HepG2 (cell line): ENCODE results near the gene MYRIP. TPM values are rescaled to one million over a fixed set of nuclear protein-coding genes. Genes with fewer than 3 reads are reported as not detected.
A peak's percentile ranks its signal among the peaks of the same experiment; 100 is the strongest.

Experiments
- ASH2L ChIP-seq: fragments of 300-600, 200-600 bp; sonication (generic); IDR thresholded peaks from 2 replicates; pipeline ENCODE4 v1.7.0; 2017; ENCODE audit warnings: low read depth, mild to moderate bottlenecking, moderate library complexity, mixed read lengths, low read length; ENCODE audit not compliant: insufficient read length
- BCL6 ChIP-seq: IDR thresholded peaks from 2 replicates; pipeline ENCODE4 v1.6.1; 2016; ENCODE audit warnings: missing genetic modification reagents, missing compliant biosample characterization
- CBX5 ChIP-seq: sonication (generic); formaldehyde crosslinking; IDR thresholded peaks from 2 replicates; pipeline ENCODE4 v1.4.0; 2020; ENCODE audit warnings: missing genetic modification reagents, borderline replicate concordance
- CENPX ChIP-seq: sonication (generic); formaldehyde crosslinking; IDR thresholded peaks from 2 replicates; pipeline ENCODE4 v1.9.0; 2021; ENCODE audit warnings: mild to moderate bottlenecking, missing genetic modification reagents, moderate library complexity
- FLYWCH1 ChIP-seq: sonication (generic); formaldehyde crosslinking; IDR thresholded peaks from 2 replicates; pipeline ENCODE4 v1.8.1; 2023; ENCODE audit warnings: mild to moderate bottlenecking, missing genetic modification reagents
- FOXA3 ChIP-seq: IDR thresholded peaks from 2 replicates; pipeline ENCODE4 v1.6.1; 2016; ENCODE audit warnings: missing genetic modification reagents, missing compliant biosample characterization
- GABPA ChIP-seq, 2 experiments: IDR thresholded peaks; 2 replicates each; pipeline ENCODE4 v1.6.1; 2011 to 2016; ENCODE audit warnings: low read depth in 2 of 2, low read length in 1 of 2, missing biosample characterization in 1 of 2, missing genetic modification characterization in 1 of 2
- IRF2 ChIP-seq: IDR thresholded peaks from 2 replicates; pipeline ENCODE4 v1.6.1; 2018; ENCODE audit warnings: missing genetic modification reagents, missing compliant biosample characterization
- KLF16 ChIP-seq, 2 experiments: sonication (generic) in 1 of 2; formaldehyde crosslinking in 1 of 2; IDR thresholded peaks; 2 replicates each; pipeline versions ENCODE4 v1.6.1 to v1.8.0; 2016 to 2023; ENCODE audit warnings: missing genetic modification reagents in 2 of 2, missing compliant biosample characterization in 1 of 2
- NFKBIZ ChIP-seq: IDR thresholded peaks from 2 replicates; pipeline ENCODE4 v1.6.1; 2018; ENCODE audit warnings: missing genetic modification reagents, missing compliant biosample characterization
- PTBP1 ChIP-seq: fragments of 200-400 bp; formaldehyde crosslinking; IDR thresholded peaks from 2 replicates; pipeline ENCODE4 v1.6.1; 2018; ENCODE audit warnings: low read length, low read depth; ENCODE audit not compliant: poor library complexity, severe bottlenecking
- RAD51 ChIP-seq: fragments of 450-650 bp; IDR thresholded peaks from 2 replicates; pipeline ENCODE4 v1.6.1; 2016; ENCODE audit warnings: borderline replicate concordance
- SIN3B ChIP-seq: fragments of 150-350 bp; IDR thresholded peaks from 2 replicates; pipeline ENCODE4 v1.6.1; 2014; ENCODE audit warnings: low read length
- SRF ChIP-seq: IDR thresholded peaks from 2 replicates; pipeline ENCODE4 v1.6.1; 2011; ENCODE audit warnings: mild to moderate bottlenecking, low read depth, low read length, moderate library complexity
- U2AF2 ChIP-seq: fragments of 200-400 bp; formaldehyde crosslinking; IDR thresholded peaks from 2 replicates; pipeline ENCODE4 v1.6.1; 2017; ENCODE audit warnings: low read depth, mild to moderate bottlenecking, low read length
- ZC3H13 ChIP-seq: sonication (generic); formaldehyde crosslinking; IDR thresholded peaks from 2 replicates; pipeline ENCODE4 v1.8.1; 2023; ENCODE audit warnings: mild to moderate bottlenecking, missing genetic modification reagents, moderate library complexity
- ZEB1 ChIP-seq: IDR thresholded peaks from 2 replicates; pipeline ENCODE4 v1.6.1; 2012; ENCODE audit warnings: mild to moderate bottlenecking, low read depth, inconsistent platforms; ENCODE audit not compliant: insufficient replicate concordance
- ZNF264 ChIP-seq: sonication (generic); formaldehyde crosslinking; IDR thresholded peaks from 2 replicates; pipeline ENCODE4 v1.4.0; 2020; ENCODE audit warnings: missing genetic modification reagents
- ZNF274 ChIP-seq: sonication (generic); formaldehyde crosslinking; IDR thresholded peaks from 2 replicates; pipeline ENCODE4 v1.5.1; 2020; ENCODE audit warnings: mild to moderate bottlenecking, missing genetic modification reagents
- ZNF367 ChIP-seq: sonication (generic); formaldehyde crosslinking; IDR thresholded peaks from 2 replicates; pipeline ENCODE4 v1.4.0; 2020; ENCODE audit warnings: missing genetic modification reagents, borderline replicate concordance
- ZNF788 ChIP-seq: sonication (generic); formaldehyde crosslinking; IDR thresholded peaks from 2 replicates; pipeline ENCODE4 v1.5.0; 2020; ENCODE audit warnings: mild to moderate bottlenecking, missing genetic modification reagents, borderline replicate concordance
- ZSCAN22 ChIP-seq: sonication (generic); formaldehyde crosslinking; IDR thresholded peaks from 2 replicates; pipeline ENCODE4 v1.4.0; 2020; ENCODE audit warnings: mild to moderate bottlenecking, missing genetic modification reagents
- polyA plus RNA-seq, 8 experiments: library from polyadenylated mRNA; depleted of rRNA in 3 of 8; stranded (reverse) in 7 of 8; unstranded in 1 of 8; fragments of >200 nt; fragmentation: Illumina TruSeq in 4 of 8; extraction: Trizol in 4 of 8; gene quantifications; 2 replicates each; pipeline versions ENCODE4 v1.2.1 to v1.2.3, GENCODE V29; 2011 to 2016; ENCODE audit warnings: low read depth in 4 of 8, missing spikeins in 1 of 8, mixed read lengths in 1 of 8; ENCODE audit not compliant: insufficient read depth in 1 of 8
- total RNA-seq, 5 experiments: library from RNA; depleted of rRNA; stranded (reverse); fragments of >200 nt; fragmentation: Illumina TruSeq; extraction: Trizol; gene quantifications; 2 replicates each; pipeline ENCODE4 v1.2.3, GENCODE V29; 2016; ENCODE audit warnings: low read depth in 1 of 5
- TF ChIP-seq, protein P1 (sequence below): sonication (generic); formaldehyde crosslinking; conservative IDR thresholded peaks from 2 replicates; pipeline ENCODE4 v1.5.0; 2020; ENCODE audit warnings: missing genetic modification reagents
- TF ChIP-seq, protein P2 (sequence below): sonication (generic); formaldehyde crosslinking; IDR thresholded peaks from 2 replicates; pipeline ENCODE4 v1.4.0; 2020; ENCODE audit warnings: missing genetic modification reagents
- TF ChIP-seq, protein P3 (sequence below): sonication (generic); formaldehyde crosslinking; IDR thresholded peaks from 2 replicates; pipeline ENCODE4 v1.5.0; 2020; ENCODE audit warnings: missing genetic modification reagents
- TF ChIP-seq, protein P4 (sequence below): sonication (generic); formaldehyde crosslinking; IDR thresholded peaks from 2 replicates; pipeline ENCODE4 v1.8.1; 2023; ENCODE audit warnings: mild to moderate bottlenecking, moderate library complexity, missing genetic modification reagents
- TF ChIP-seq, protein P5 (sequence below): sonication (generic); formaldehyde crosslinking; IDR thresholded peaks from 2 replicates; pipeline ENCODE4 v1.9.0; 2022; ENCODE audit warnings: low read depth, missing genetic modification reagents

The MYRIP gene
- total and polyA plus RNA-seq, 2 of the 13 experiments (the other 11 are each of a cell fraction or from before 2014, with no cell fraction given): 0.64 to 0.84 TPM

DNA sequence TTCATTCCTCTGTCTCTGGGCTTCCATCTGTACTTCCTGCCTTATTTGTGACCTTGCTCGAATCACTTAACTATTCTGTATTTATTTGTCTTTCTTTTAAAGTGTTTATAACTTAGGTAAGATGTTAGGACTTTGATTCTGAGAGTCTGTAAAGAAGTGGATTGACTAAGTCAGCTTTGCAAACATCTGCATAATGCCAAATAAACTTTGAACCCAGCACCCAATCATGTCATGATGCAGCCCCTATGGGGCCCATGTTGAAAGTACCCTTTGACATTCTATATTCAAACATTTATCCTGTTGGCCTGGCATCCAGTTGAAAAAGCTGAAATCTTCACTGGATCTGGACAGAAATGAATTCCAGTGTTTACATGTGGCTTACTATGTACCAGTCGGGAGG is 3.8 kb upstream of the MYRIP start (continued):
- TF ChIP-seq, protein P1, sequence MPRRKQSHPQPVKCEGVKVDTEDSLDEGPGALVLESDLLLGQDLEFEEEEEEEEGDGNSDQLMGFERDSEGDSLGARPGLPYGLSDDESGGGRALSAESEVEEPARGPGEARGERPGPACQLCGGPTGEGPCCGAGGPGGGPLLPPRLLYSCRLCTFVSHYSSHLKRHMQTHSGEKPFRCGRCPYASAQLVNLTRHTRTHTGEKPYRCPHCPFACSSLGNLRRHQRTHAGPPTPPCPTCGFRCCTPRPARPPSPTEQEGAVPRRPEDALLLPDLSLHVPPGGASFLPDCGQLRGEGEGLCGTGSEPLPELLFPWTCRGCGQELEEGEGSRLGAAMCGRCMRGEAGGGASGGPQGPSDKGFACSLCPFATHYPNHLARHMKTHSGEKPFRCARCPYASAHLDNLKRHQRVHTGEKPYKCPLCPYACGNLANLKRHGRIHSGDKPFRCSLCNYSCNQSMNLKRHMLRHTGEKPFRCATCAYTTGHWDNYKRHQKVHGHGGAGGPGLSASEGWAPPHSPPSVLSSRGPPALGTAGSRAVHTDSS: no peak
- TF ChIP-seq IRF2 (no peak), ZNF274 (no peak), ASH2L (peak; percentile 59), KLF16 (CRISPR knock-in tag; IDR thresholded peaks at IDR 0.05) (no peak), ZEB1 (no peak), U2AF2 (no peak), ZNF264 (CRISPR knock-in tag) (no peak), ZNF367 (CRISPR knock-in tag) (no peak), CENPX (CRISPR knock-in tag) (no peak), ZSCAN22 (CRISPR knock-in tag) (no peak), BCL6 (CRISPR knock-in tag) (0 out of 2 replicates have a peak, but pooled peaks have one; percentile 7), SRF (no peak), ZNF788 (CRISPR knock-in tag) (no peak), GABPA (IDR thresholded peaks at IDR 0.05; ENCODE audit: low read depth, low read length) (no peak), GABPA (CRISPR knock-in tag; IDR thresholded peaks at IDR 0.05; ENCODE audit: low read depth) (no peak), SIN3B (no peak), RAD51 (no peak), NFKBIZ (CRISPR knock-in tag) (no peak), FOXA3 (CRISPR knock-in tag) (peak; percentile 44; the same call in 1 of the 2 replicates), ZC3H13 (CRISPR knock-in tag) (no peak), CBX5 (no peak), FLYWCH1 (no peak), PTBP1 (no peak)
- TF ChIP-seq, protein P2, sequence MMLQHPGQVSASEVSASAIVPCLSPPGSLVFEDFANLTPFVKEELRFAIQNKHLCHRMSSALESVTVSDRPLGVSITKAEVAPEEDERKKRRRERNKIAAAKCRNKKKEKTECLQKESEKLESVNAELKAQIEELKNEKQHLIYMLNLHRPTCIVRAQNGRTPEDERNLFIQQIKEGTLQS: no peak
- TF ChIP-seq, protein P3, sequence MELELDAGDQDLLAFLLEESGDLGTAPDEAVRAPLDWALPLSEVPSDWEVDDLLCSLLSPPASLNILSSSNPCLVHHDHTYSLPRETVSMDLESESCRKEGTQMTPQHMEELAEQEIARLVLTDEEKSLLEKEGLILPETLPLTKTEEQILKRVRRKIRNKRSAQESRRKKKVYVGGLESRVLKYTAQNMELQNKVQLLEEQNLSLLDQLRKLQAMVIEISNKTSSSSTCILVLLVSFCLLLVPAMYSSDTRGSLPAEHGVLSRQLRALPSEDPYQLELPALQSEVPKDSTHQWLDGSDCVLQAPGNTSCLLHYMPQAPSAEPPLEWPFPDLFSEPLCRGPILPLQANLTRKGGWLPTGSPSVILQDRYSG (CRISPR knock-in tag): no peak
- TF ChIP-seq, protein P4, sequence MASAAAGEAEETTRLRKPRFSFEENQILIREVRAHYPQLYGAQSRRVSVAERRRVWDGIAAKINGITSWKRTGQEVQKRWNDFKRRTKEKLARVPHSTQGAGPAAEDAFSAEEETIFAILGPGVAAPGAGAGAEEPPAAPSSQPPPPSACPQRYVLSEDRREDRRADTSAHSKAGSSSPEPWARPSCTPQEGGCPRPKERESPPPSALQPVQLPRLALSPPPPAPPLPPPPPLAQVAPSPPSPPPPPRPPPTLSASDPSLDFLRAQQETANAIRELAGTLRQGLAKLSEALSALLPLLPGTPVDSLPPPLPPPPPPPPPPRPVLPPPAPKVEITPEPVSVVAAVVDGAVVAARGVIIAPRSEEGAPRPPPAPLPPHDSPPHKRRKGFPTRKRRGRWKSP (CRISPR knock-in tag): no peak
- TF ChIP-seq, protein P5, sequence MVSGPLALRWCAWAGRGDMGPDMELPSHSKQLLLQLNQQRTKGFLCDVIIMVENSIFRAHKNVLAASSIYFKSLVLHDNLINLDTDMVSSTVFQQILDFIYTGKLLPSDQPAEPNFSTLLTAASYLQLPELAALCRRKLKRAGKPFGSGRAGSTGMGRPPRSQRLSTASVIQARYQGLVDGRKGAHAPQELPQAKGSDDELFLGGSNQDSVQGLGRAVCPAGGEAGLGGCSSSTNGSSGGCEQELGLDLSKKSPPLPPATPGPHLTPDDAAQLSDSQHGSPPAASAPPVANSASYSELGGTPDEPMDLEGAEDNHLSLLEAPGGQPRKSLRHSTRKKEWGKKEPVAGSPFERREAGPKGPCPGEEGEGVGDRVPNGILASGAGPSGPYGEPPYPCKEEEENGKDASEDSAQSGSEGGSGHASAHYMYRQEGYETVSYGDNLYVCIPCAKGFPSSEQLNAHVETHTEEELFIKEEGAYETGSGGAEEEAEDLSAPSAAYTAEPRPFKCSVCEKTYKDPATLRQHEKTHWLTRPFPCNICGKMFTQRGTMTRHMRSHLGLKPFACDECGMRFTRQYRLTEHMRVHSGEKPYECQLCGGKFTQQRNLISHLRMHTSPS (CRISPR knock-in tag): no peak
